ENCODE measurements around the gene IQCE. TPM values are rescaled to one million over a fixed set of nuclear protein-coding genes. Genes with fewer than 3 reads are reported as not detected.

Gene IQCE
- total RNA-seq, 1 donor from 2014 or later: 11.1 TPM

DNA sequence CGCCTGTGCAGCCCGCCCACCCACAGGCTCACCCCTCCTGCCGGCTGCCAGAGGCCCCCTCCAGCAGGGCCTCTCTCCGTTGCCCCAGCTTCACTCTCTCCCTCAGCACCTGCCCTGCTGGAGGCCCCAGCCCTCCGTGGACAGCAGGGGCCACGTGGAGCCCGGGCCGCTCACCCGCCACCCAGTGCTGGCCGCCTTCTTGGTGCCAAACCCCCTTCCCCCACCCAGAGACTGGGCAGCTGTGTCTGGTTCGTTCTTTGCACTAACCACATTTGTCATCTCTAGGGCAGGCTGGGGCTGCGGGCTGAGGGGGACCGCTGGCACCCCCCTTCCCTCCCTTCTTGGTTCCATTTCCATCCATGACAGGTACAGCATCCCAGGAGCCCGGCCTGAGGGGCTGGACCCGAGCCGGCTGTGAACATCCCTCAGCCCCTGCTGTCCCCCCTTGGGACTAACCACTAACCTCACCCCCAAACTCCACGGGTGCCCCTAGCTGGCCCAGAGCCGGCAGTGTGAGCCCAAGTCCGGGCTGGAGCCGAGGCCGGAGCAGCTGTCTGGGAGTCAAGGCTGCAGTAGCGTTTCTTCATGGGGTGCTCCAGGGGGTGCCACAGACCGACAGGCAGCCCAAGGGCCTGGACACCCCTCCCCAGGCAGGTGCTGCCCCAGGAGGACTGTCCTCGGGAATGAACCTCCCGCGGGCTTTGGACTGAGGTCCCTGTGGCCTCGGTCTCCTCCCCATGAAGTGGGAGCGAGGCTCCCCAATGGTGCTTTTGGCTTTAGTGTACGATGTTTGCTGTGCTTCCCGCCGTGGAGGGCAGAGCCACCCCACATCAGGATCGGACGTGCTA lies 103.7 kb downstream of the IQCE start:
- intact Hi-C loops (cut with micrococcal nuclease): no loop called here
- H3K36me3 Mint-ChIP-seq (ENCODE audit: low read depth): no peaks in the 10 kb centered on the region
- H3K27ac Mint-ChIP-seq: no peak overlapping the region
- H3K9me3 Mint-ChIP-seq: no peaks in the 10 kb centered on the region
- no peaks in the 10 kb centered on the region for H3K27me3 Mint-ChIP-seq (ENCODE audit: insufficient read depth)
- H3K4me1 Mint-ChIP-seq (ENCODE audit: low read depth): no peaks in the 10 kb centered on the region
- H3K4me3 Mint-ChIP-seq: no peak overlapping the region
- no peak for DNase-seq (ENCODE audit: low spot score)

DNA sequence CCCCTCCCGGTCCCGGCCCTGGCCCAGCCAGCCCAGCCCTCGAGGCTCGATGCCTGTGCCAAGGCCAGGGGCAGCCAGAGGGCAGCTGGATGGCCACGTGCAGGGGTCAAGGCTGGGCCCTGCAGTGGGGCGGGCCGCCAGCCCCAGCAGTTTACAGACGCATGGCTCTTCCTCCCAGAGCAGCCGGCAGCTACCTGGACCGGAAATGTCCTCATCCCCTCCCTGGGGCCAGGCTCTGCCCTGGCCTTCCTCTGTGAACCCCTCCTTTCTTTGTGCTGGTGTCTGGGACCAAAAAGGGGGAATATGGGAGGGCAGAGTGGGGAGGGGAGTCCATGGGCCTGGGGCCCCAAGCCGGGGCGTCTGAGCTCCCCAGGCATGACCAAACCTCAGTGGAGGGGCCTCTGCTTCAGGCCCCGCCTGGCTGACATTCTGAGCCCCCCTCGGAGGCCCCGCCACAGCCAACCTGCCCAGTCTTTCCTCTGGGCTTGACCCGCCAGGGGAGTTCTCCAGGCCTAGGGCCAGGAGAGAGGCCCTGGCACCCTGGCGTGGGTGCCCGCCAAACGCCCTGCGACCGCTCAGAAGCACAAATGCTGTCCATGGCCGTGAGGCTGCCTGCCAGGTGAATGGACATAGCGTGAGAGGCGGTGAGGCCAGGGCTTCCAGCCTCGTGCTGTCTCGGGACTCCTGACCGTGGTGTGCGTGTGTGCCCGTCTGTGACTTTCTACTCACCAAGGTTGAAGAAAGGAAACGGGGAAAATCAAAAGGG lies 104.5 kb downstream of the IQCE start:
- Mint-ChIP-seq H3K4me3 (no peak overlapping the region), H3K27me3 (ENCODE audit: insufficient read depth) (peaks cover 4% of the 10 kb centered on the region), H3K9me3 (no peaks in the 10 kb centered on the region), H3K27ac (no peak overlapping the region), H3K36me3 (ENCODE audit: low read depth) (no peaks in the 10 kb centered on the region), H3K4me1 (ENCODE audit: low read depth) (no peaks in the 10 kb centered on the region)
- intact Hi-C loops (cut with micrococcal nuclease): no loop called here
- DNase-seq (ENCODE audit: low spot score): no peak

DNA sequence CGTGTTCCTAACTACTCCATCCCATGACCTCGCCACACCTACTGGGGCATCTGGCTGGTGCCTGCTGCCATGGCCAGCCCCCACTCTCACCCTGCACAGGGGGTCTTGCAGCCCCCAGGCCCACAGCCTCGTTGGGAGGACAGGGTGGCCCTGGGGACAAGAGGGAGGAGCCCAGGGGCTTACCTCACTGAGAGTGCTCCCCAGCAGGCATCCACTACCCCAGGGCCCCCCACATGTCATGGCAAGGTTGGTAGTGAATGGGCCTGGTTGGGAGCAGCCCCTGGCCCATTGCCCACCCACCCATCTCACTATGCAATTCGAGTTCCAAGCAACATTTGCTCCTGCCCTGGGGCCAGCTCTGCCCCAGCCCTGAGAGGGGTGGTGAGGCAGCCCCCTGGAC lies 105.2 kb downstream of the IQCE start:
- DNase-seq (ENCODE audit: low spot score): no peak
- Mint-ChIP-seq H3K4me3 (no peak overlapping the region), H3K27me3 (ENCODE audit: insufficient read depth) (peaks cover 4% of the 10 kb centered on the region), H3K4me1 (ENCODE audit: low read depth) (no peaks in the 10 kb centered on the region), H3K36me3 (ENCODE audit: low read depth) (no peaks in the 10 kb centered on the region), H3K27ac (no peak overlapping the region), H3K9me3 (no peaks in the 10 kb centered on the region)
- intact Hi-C loops (cut with micrococcal nuclease): no loop called here

Other genes with a start within 250 kb of the IQCE start
- 40.8 and 41.8 TPM in 2 replicates for gene SNX8, start 244.5 kb upstream of the IQCE start, total RNA-seq
- 269 and 270 TPM in 2 replicates for gene EIF3B, start 204.2 kb upstream of the IQCE start, total RNA-seq
- 9.9 and 10.6 TPM in 2 replicates for gene CHST12, start 155.4 kb upstream of the IQCE start, total RNA-seq
- not detected in 2 replicates for gene GRIFIN, start 82.6 kb upstream of the IQCE start, total RNA-seq
- 34.8 and 34.9 TPM in 2 replicates for gene LFNG, start 39.2 kb upstream of the IQCE start, total RNA-seq
- 39.2 and 42.9 TPM in 2 replicates for gene BRAT1, start 3.5 kb upstream of the IQCE start, total RNA-seq
- 30.6 and 32.0 TPM in 2 replicates for gene TTYH3, start 73.0 kb downstream of the IQCE start, total RNA-seq
- 0.05 TPM in 1 of 2 replicates, not detected in the other for gene AMZ1, start 129.2 kb downstream of the IQCE start, total RNA-seq